Endodermal cell (in vitro differentiated cells): ENCODE results near the gene MMAA. TPM values are rescaled to one million over a fixed set of nuclear protein-coding genes. Genes with fewer than 3 reads are reported as not detected.
"Not testable (repeated sequence)": the region's sequence is repeated elsewhere in the genome, so short reads cannot be mapped to it uniquely, and the experiment has no call there.

ENCODE experiments used
- DNase-seq: peaks from one replicate; pipeline ENCODE4 v3.0.0-alpha.2; 2017
- H3K27ac ChIP-seq: 2 replicates; pipeline ENCODE4 v1.5.1; 2013; ENCODE audit warnings: mild to moderate bottlenecking, low read depth, low read length, moderate library complexity
- H3K27me3 ChIP-seq: 2 replicates; pipeline ENCODE4 v1.6.1; 2013; ENCODE audit warnings: mild to moderate bottlenecking, low read length, moderate library complexity; ENCODE audit not compliant: insufficient read depth, control insufficient read depth, poor library complexity, severe bottlenecking
- H3K36me3 ChIP-seq: 2 replicates; pipeline ENCODE4 v1.7.0; 2013; ENCODE audit warnings: mild to moderate bottlenecking, low read length, moderate library complexity; ENCODE audit not compliant: control insufficient read depth, insufficient read depth
- H3K4me1 ChIP-seq: one replicate; pipeline ENCODE4 v1.7.0; 2013; ENCODE audit warnings: low read length; ENCODE audit not compliant: control insufficient read depth, insufficient read depth
- H3K4me3 ChIP-seq: 2 replicates; pipeline ENCODE4 v1.5.1; 2013; ENCODE audit warnings: mild to moderate bottlenecking, low read length, moderate library complexity
- H3K9ac ChIP-seq: 2 replicates; pipeline ENCODE4 v1.6.1; 2013; ENCODE audit warnings: mild to moderate bottlenecking, low read length, moderate library complexity; ENCODE audit not compliant: poor library complexity, severe bottlenecking; ENCODE audit errors: extremely low read depth
- H3K9me3 ChIP-seq: 2 replicates; pipeline ENCODE4 v1.6.1; 2013; ENCODE audit warnings: mild to moderate bottlenecking, low read length, moderate library complexity; ENCODE audit not compliant: control insufficient read depth
- H3K27ac Mint-ChIP-seq: 2 replicates; pipeline ENCODE4 v1.8.0; 2020; ENCODE audit warnings: mixed read lengths
- H3K27me3 Mint-ChIP-seq: 2 replicates; pipeline ENCODE4 v1.8.0; 2021; ENCODE audit warnings: mild to moderate bottlenecking, mixed read lengths; ENCODE audit not compliant: insufficient read depth
- H3K36me3 Mint-ChIP-seq: 2 replicates; pipeline ENCODE4 v1.8.0; 2020; ENCODE audit warnings: low read depth, mixed read lengths
- H3K4me1 Mint-ChIP-seq: 2 replicates; pipeline ENCODE4 v1.8.0; 2020; ENCODE audit warnings: mixed read lengths
- H3K4me3 Mint-ChIP-seq: 2 replicates; pipeline ENCODE4 v1.8.0; 2020; ENCODE audit warnings: mild to moderate bottlenecking, moderate library complexity, mixed read lengths
- H3K9me3 Mint-ChIP-seq: 2 replicates; pipeline ENCODE4 v1.8.0; 2020; ENCODE audit warnings: mild to moderate bottlenecking, mixed read lengths
- CTCF ChIP-seq: fragments of 200-600 bp; sonication (generic); conservative IDR thresholded peaks from 2 replicates; pipeline ENCODE4 v1.5.0; 2021; ENCODE audit warnings: antibody characterized with exemption, mild to moderate bottlenecking
- WGBS, 2 experiments: methylation state at CpG; one replicate each; pipeline versions ENCODE4 v1.1.5 to v1.1.7; 2013; ENCODE audit warnings: missing lambda C conversion rate in 2 of 2, mixed read lengths in 1 of 2; ENCODE audit not compliant: insufficient coverage in 1 of 2, insufficient read length in 1 of 2; 5-methylcytosine and 5-hydroxymethylcytosine counted together
- total RNA-seq, 2 donors: library from RNA; stranded (reverse); fragmentation: NEBNext Ultra II Directional in 1 of 2; extraction: Animal tissue kit (Norgen Biotek cat#: 25700) in 1 of 2; gene quantifications; 2 replicates in 1 of 2; 3 replicates in 1 of 2; pipeline ENCODE4 v1.2.1, GENCODE V29; 2021

Gene MMAA
- total RNA-seq, 2 donors from 2014 or later = 6.8 to 6.9 TPM

- WGBS, 2 experiments = 92 to 93% methylated on average over 5 to 6 of the region's 6 CpGs
- Mint-ChIP-seq H3K27me3 (peaks cover 1% of the 10 kb centered on the region), H3K4me1 (peaks cover 6% of the 10 kb centered on the region), H3K9me3 (peaks cover 13% of the 10 kb centered on the region), H3K27ac (no peak overlapping the region), H3K36me3 (no peaks in the 10 kb centered on the region), H3K4me3 (no peak overlapping the region)
- H3K36me3 ChIP-seq = no peaks in the 10 kb centered on the region
- no peak overlapping the region for H3K4me3 ChIP-seq
- no peaks in the 10 kb centered on the region for H3K4me1 ChIP-seq
- no peak overlapping the region for H3K27ac ChIP-seq
- H3K9me3 ChIP-seq = no peaks in the 10 kb centered on the region
- no peak for TF ChIP-seq CTCF
- no peak for DNase-seq
- H3K27me3 ChIP-seq = no peaks in the 10 kb centered on the region
- H3K9ac ChIP-seq = no peak overlapping the region
Measured at GRCh38 chr4:145583191-145584055, 35.8 kb upstream of the MMAA start.

GRCh38 chr4:145587088-145587754, 32.0 kb upstream of the MMAA start:
- Mint-ChIP-seq H3K4me1 (peaks cover 6% of the 10 kb centered on the region), H3K9me3 (peaks cover 8% of the 10 kb centered on the region), H3K27me3 (peaks cover 1% of the 10 kb centered on the region), H3K36me3 (no peaks in the 10 kb centered on the region), H3K4me3 (no peak overlapping the region), H3K27ac (no peak overlapping the region)
- DNase-seq = no peak
- H3K4me1 ChIP-seq = no peaks in the 10 kb centered on the region
- TF ChIP-seq CTCF = no peak
- H3K27ac ChIP-seq = no peak overlapping the region
- no peaks in the 10 kb centered on the region for H3K36me3 ChIP-seq
- no peak overlapping the region for H3K4me3 ChIP-seq
- H3K9me3 ChIP-seq = no peaks in the 10 kb centered on the region
- 75% methylated on average over 3 of the region's 3 CpGs; no CpG with 5 or more reads in 1 of the 2 experiments for WGBS, 2 experiments
- no peak overlapping the region for H3K9ac ChIP-seq
- H3K27me3 ChIP-seq = no peaks in the 10 kb centered on the region

GRCh38 chr4:145589381-145589780, 29.8 kb upstream of the MMAA start:
- H3K9ac ChIP-seq, H3K4me1 ChIP-seq, H3K36me3 Mint-ChIP-seq, DNase-seq, H3K9me3 ChIP-seq, H3K4me1 Mint-ChIP-seq, H3K27me3 Mint-ChIP-seq, H3K27ac Mint-ChIP-seq, H3K27ac ChIP-seq, H3K4me3 ChIP-seq, H3K27me3 ChIP-seq, H3K4me3 Mint-ChIP-seq, H3K36me3 ChIP-seq: not testable (repeated sequence)
- 57 to 83% methylated on average over 1 to 2 of the region's 2 CpGs for WGBS, 2 experiments
- peaks cover 16% of the 10 kb centered on the region for H3K9me3 Mint-ChIP-seq
